K562 (cell line): ENCODE data around the gene CFAP54.

ENCODE experiments used
- CTCF ChIP-seq, 3 experiments: IDR thresholded peaks in 2 of 3; conservative IDR thresholded peaks in 1 of 3; 2 replicates each; pipeline ENCODE4 v1.5.1; 2011 to 2012; ENCODE audit warnings: low read length in 3 of 3, mild to moderate bottlenecking in 3 of 3, control low read depth in 2 of 3, improper control_type of control experiment in 1 of 3, inconsistent platforms in 1 of 3, low read depth in 1 of 3, mixed read lengths in 1 of 3, moderate library complexity in 1 of 3; ENCODE audit not compliant: insufficient read depth in 2 of 3
- EGR1 ChIP-seq: fragments of 450-650 bp; conservative IDR thresholded peaks from 2 replicates; pipeline ENCODE4 v1.6.1; 2017; ENCODE audit warnings: mild to moderate bottlenecking
- JUNB ChIP-seq: fragments of 450-650 bp; formaldehyde crosslinking; conservative IDR thresholded peaks from 2 replicates; pipeline ENCODE4 v1.4.0; 2020; ENCODE audit warnings: mild to moderate bottlenecking
- MXI1 ChIP-seq: IDR thresholded peaks from 2 replicates; pipeline ENCODE4 v1.6.1; 2011; ENCODE audit warnings: low read depth, mild to moderate bottlenecking, improper control_type of control experiment, low read length
- POLR2AphosphoS5 ChIP-seq: IDR thresholded peaks from 2 replicates; pipeline ENCODE4 v1.6.1; 2011; ENCODE audit warnings: mild to moderate bottlenecking, low read depth, low read length, moderate library complexity; ENCODE audit not compliant: control insufficient read depth, insufficient read depth

DNA sequence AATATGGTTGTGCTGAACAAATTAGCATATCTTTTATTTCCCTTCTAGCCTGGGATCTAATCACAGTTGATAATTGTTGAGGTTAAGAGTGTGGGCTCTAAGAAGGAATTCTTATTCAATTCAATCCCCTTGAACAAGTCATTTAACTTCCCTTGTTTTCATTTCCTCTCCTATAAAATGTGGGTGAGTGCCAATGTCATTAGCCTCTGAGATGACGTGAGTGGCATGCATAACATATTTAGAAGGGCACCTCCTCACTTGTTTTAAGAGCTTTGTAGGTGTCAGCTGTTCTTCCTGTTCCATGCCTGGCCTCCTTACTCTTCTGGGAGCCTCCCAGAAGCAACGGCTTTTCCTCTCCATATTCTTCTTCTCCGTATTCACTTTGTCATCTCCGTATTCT, 262.2 kb downstream of the CFAP54 start:
- TF ChIP-seq CTCF (IDR thresholded peaks at IDR 0.05 in 2 of 3, conservative IDR thresholded peaks at IDR 0.05 in 1 of 3; ENCODE audit: insufficient read depth in 2 of 3, low read depth in 1 of 3, low read length in 3 of 3), result no peak
- no peak for TF ChIP-seq JUNB (CRISPR knock-in tag)
- TF ChIP-seq POLR2AphosphoS5, result no peak
- no peak for TF ChIP-seq MXI1
- no peak for TF ChIP-seq EGR1
